Neutrophil (primary cell): ENCODE results near the gene C3orf22.

Source experiments
- H3K27ac ChIP-seq: fragments of 200-600 bp; sonication (generic); 2 replicates; pipeline ENCODE4 v1.5.1; 2016; ENCODE audit warnings: mild to moderate bottlenecking, moderate library complexity
- H3K27me3 ChIP-seq: fragments of 200-600 bp; sonication (generic); 2 replicates; pipeline ENCODE4 v1.6.0; 2016; ENCODE audit warnings: mild to moderate bottlenecking
- H3K36me3 ChIP-seq: fragments of 200-600 bp; sonication (generic); 2 replicates; pipeline ENCODE4 v1.5.1; 2017
- H3K4me1 ChIP-seq, 2 experiments: fragments of 200-600 bp in 1 of 2; sonication (generic) in 1 of 2; 1 replicate in 1 of 2; 2 replicates in 1 of 2; pipeline versions ENCODE4 v1.5.1 to v1.6.1; 2013 to 2016; ENCODE audit warnings: low read depth in 1 of 2, low read length in 1 of 2, mild to moderate bottlenecking in 1 of 2, moderate library complexity in 1 of 2; ENCODE audit not compliant: control insufficient read depth in 1 of 2, insufficient read depth in 1 of 2
- H3K4me3 ChIP-seq, 2 experiments: fragments of 200-600 bp in 1 of 2; sonication (generic) in 1 of 2; 1 replicate in 1 of 2; 2 replicates in 1 of 2; pipeline ENCODE4 v1.5.1; 2013 to 2016; ENCODE audit warnings: low read depth in 1 of 2, low read length in 1 of 2, mild to moderate bottlenecking in 1 of 2, moderate library complexity in 1 of 2
- H3K9me3 ChIP-seq: fragments of 200-600 bp; sonication (generic); 2 replicates; pipeline ENCODE4 v1.5.1; 2016
- CTCF ChIP-seq: fragments of 200-600 bp; sonication (generic); IDR thresholded peaks from 2 replicates; pipeline ENCODE4 v1.5.1; 2016; ENCODE audit warnings: antibody characterized with exemption

The C3orf22 gene

DNA sequence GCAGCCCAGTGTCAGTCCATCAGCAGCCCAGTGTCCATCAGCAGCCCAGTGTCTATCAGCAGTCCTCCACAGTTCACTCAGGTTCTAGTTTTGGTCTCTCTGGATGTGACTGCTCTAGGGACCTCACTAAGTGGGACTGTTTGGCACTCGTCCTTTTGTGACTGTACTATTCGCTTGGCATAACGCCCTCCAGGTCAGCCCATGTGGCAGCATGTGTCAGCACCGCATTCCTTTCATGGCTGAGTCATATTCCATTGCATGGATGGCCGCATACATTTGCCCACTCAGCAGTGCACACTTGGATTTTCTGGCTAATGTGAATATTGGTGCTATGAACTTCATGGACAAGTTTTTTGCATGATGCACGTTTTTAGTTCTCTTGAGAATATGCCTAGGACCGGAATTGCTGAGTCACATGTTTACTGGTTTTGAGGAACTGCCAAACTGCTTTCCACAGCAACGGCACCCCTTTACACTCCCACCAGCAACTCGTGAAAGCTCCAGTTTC lies 18.3 kb downstream of the C3orf22 start:
- Histone ChIP-seq H3K27me3 (no peaks in the 10 kb centered on the region), H3K4me1 (peaks cover 19% of the 10 kb centered on the region in 2 experiments), H3K4me3 (peak overlapping the region; percentile 32 to 62), H3K27ac (peak overlapping the region; percentile 89), H3K9me3 (no peaks in the 10 kb centered on the region), H3K36me3 (no peaks in the 10 kb centered on the region)
- TF ChIP-seq CTCF = no peak

DNA sequence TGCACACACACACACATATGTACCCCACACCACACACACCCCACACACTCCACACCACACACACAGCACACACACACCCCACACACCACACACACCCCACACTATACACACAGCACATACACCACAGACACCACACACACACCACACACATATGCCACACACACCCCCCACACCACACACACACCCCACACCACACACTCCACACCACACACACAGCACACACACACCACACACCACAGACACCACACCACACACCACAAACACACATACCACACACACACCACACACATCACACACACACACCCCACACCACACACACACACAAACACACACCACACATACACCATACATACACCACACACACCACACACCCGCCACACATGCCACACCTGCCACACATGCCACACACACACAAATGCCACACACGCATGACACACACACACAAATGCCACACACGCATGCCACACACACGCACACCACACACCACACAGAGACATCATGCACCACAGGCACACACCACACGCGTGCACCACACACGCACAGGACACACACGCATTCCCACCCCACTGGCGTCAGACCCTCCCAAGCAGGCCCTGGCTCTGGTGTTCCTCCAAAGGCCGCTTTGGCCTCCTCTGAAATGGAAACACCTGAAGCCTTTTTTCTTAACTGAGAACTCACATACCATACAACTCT lies 19.0 kb downstream of the C3orf22 start:
- Histone ChIP-seq H3K4me1 (peaks cover 19% of the 10 kb centered on the region in 2 experiments), H3K27ac (peak overlapping the region; percentile 89), H3K27me3 (no peaks in the 10 kb centered on the region), H3K9me3 (no peaks in the 10 kb centered on the region), H3K4me3 (peak overlapping the region in 1 of 2 experiments; percentile 62), H3K36me3 (no peaks in the 10 kb centered on the region)
- no peak for TF ChIP-seq CTCF

- Histone ChIP-seq H3K9me3 (no peaks in the 10 kb centered on the region), H3K4me1 (peaks cover 22% of the 10 kb centered on the region in 2 experiments), H3K27me3 (no peaks in the 10 kb centered on the region), H3K4me3 (no peak overlapping the region), H3K36me3 (no peaks in the 10 kb centered on the region), H3K27ac (peak overlapping the region; percentile 36)
- no peak for TF ChIP-seq CTCF
Observed at GRCh38 chr3:126538966-126539365, 19.8 kb downstream of the C3orf22 start.

DNA sequence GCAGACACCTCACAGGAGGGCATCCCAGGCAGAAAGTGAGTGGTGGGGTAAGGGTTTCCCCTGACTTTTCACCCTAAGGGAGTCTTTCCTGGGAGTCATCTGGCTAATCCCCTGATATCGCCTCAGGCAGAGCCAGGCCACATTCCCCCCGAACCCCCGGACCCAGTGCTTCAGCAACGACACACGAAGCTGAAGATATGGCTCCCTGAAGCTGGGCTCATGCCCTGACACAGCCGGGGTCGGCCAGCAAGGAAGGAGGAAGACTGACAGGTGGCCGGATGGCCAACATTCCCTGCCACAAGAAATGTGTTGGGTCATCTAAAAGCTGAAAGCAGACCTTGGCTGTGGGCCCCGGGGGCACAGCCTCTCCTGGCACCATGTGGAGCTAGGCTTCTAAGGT lies 20.4 kb downstream of the C3orf22 start:
- no peaks in the 10 kb centered on the region for H3K9me3 ChIP-seq
- peak overlapping the region; percentile 36 for H3K27ac ChIP-seq
- H3K27me3 ChIP-seq = no peaks in the 10 kb centered on the region
- H3K4me1 ChIP-seq = peaks cover 28 to 29% of the 10 kb centered on the region in 2 experiments
- no peaks in the 10 kb centered on the region for H3K36me3 ChIP-seq
- no peak for TF ChIP-seq CTCF
- H3K4me3 ChIP-seq = no peak overlapping the region

DNA sequence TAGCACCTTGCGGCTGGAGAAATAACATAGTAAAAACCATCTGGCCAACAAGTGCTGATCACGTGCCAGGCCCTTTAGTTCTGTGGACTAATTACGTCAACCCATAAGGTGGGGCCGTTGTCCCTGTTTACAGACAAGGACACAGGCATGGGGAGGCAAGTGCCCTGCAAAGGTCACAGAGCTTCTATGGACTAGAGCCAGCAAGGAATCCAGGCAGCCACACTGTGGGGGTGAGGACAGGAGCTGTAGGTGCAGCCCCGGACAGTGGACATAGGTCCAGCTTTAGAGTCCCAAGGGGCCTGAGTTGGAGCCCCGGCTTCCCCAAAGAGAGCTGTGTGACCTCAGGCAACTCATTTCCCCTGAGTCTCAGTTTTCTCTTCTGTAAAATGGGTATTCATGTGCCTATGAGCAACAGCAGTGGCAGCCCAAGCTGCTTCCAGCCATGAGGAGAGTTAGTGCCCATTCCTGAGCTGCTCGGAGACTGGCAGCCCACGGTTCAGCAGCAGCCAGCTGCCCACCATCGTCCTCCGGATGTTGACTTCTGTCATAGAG lies 20.9 kb downstream of the C3orf22 start:
- Histone ChIP-seq H3K4me1 (peaks cover 31 to 33% of the 10 kb centered on the region in 2 experiments), H3K4me3 (no peak overlapping the region), H3K36me3 (no peaks in the 10 kb centered on the region), H3K27me3 (no peaks in the 10 kb centered on the region), H3K27ac (no peak overlapping the region), H3K9me3 (no peaks in the 10 kb centered on the region)
- TF ChIP-seq CTCF = no peak
